Lower leg skin (tissue), 3 donors: ENCODE measurements around the gene C12orf57.

Experiments
- CTCF ChIP-seq, 3 donors: fragments of 450-650 bp; IDR thresholded peaks; one replicate each; pipeline ENCODE4 v1.5.1; 2016; ENCODE audit warnings: antibody characterized with exemption in 3 of 3, mild to moderate bottlenecking in 3 of 3, moderate library complexity in 2 of 3
- POLR2A ChIP-seq, 2 donors: fragments of 450-650 bp; IDR thresholded peaks; one replicate each; pipeline ENCODE4 v1.6.1; 2016 to 2017; ENCODE audit warnings: antibody characterized with exemption in 2 of 2, mild to moderate bottlenecking in 1 of 2, moderate library complexity in 1 of 2

GRCh38 chr12:6980740-6981139, 36.9 kb downstream of the C12orf57 start:
- TF ChIP-seq CTCF (IDR thresholded peaks at IDR 0.05) (no peak), POLR2A (IDR thresholded peaks at IDR 0.05) (no peak)
